CD4-positive, CD25-positive, alpha-beta regulatory T cell (primary cell): ENCODE results near the gene FARP2. TPM values are rescaled to one million over a fixed set of nuclear protein-coding genes. Genes with fewer than 3 reads are reported as not detected.
"Not testable (repeated sequence)": the region's sequence is repeated elsewhere in the genome, so short reads cannot be mapped to it uniquely, and the experiment has no call there.

Experiments
- ATAC-seq, 2 donors: fragments of 150-1000 bp; cut with Tn5 transposase; one replicate each; pipeline ENCODE4 v1.10.0; 2021; ENCODE audit warnings: low read depth in 2 of 2, moderate number of reproducible peaks in 2 of 2, moderate library complexity in 1 of 2
- DNase-seq, 3 donors: peaks; one replicate each; pipeline versions ENCODE4 v3.0.0 to v3.0.0-alpha.2; 2012 to 2022; ENCODE audit warnings: mixed read lengths in 1 of 3
- H3K27ac ChIP-seq: one replicate; pipeline ENCODE4 v1.7.0; 2013; ENCODE audit warnings: mild to moderate bottlenecking, low read length; ENCODE audit not compliant: insufficient read depth, poor library complexity, severe bottlenecking
- H3K27me3 ChIP-seq: one replicate; pipeline ENCODE4 v1.7.0; 2013; ENCODE audit warnings: low read length; ENCODE audit not compliant: control insufficient read depth, insufficient read depth
- H3K36me3 ChIP-seq: one replicate; pipeline ENCODE4 v1.7.0; 2013; ENCODE audit warnings: mild to moderate bottlenecking, low read length, moderate library complexity; ENCODE audit not compliant: control insufficient read depth, insufficient read depth
- H3K4me1 ChIP-seq: 2 replicates; pipeline ENCODE4 v1.7.0; 2013; ENCODE audit warnings: mild to moderate bottlenecking, low read length; ENCODE audit not compliant: insufficient read depth, control insufficient read depth, poor library complexity, severe bottlenecking
- H3K4me3 ChIP-seq: one replicate; pipeline ENCODE4 v1.7.0; 2013; ENCODE audit warnings: low read depth, mild to moderate bottlenecking, low read length, moderate library complexity
- H3K9me3 ChIP-seq, 2 experiments: 1 replicate in 1 of 2; 2 replicates in 1 of 2; pipeline ENCODE4 v1.7.0; 2013; ENCODE audit warnings: low read length in 2 of 2, mild to moderate bottlenecking in 1 of 2, moderate library complexity in 1 of 2; ENCODE audit not compliant: control insufficient read depth in 2 of 2
- H3K27ac Mint-ChIP-seq, 3 donors: one replicate each; pipeline ENCODE4 v1.8.0; 2020 to 2022; ENCODE audit warnings: mild to moderate bottlenecking in 3 of 3, mixed read lengths in 3 of 3, moderate library complexity in 2 of 3
- H3K27me3 Mint-ChIP-seq: one replicate; pipeline ENCODE4 v1.8.0; 2022; ENCODE audit warnings: mild to moderate bottlenecking, mixed read lengths
- H3K36me3 Mint-ChIP-seq: one replicate; pipeline ENCODE4 v1.8.0; 2020; ENCODE audit warnings: mixed read lengths
- H3K4me1 Mint-ChIP-seq, 4 donors: one replicate each; pipeline ENCODE4 v1.8.0; 2020 to 2022; ENCODE audit warnings: mixed read lengths in 4 of 4, mild to moderate bottlenecking in 1 of 4
- H3K4me3 Mint-ChIP-seq, 4 donors: one replicate each; pipeline ENCODE4 v1.8.0; 2020 to 2022; ENCODE audit warnings: mild to moderate bottlenecking in 4 of 4, mixed read lengths in 4 of 4, moderate library complexity in 3 of 4
- H3K9me3 Mint-ChIP-seq, 7 donors: one replicate each; pipeline ENCODE4 v1.8.0; 2020 to 2022; ENCODE audit warnings: mixed read lengths in 7 of 7, mild to moderate bottlenecking in 3 of 7, moderate library complexity in 2 of 7
- polyA plus RNA-seq, 4 donors: library from polyadenylated mRNA; unstranded; fragments of 300-500 nt; fragmentation: Illumina TruSeq; gene quantifications; one replicate each; pipeline ENCODE4 v1.2.3, GENCODE V29; 2021
- total RNA-seq: library from RNA; stranded (reverse); gene quantifications from one replicate; pipeline ENCODE4 v1.2.3, GENCODE V29; 2022

FARP2 gene
- total and polyA plus RNA-seq, 5 donors from 2014 or later: 3.0 to 34.9 (median 7.4) TPM

GRCh38 chr2:241373906-241374305 lies 17.8 kb downstream of the FARP2 start:
- H3K36me3 ChIP-seq: peaks cover 18% of the 10 kb centered on the region
- not testable (repeated sequence) for H3K27me3 ChIP-seq, H3K9me3 ChIP-seq, ATAC-seq, H3K36me3 Mint-ChIP-seq, DNase-seq, H3K27me3 Mint-ChIP-seq, H3K27ac Mint-ChIP-seq, H3K4me1 ChIP-seq, H3K4me3 Mint-ChIP-seq, H3K4me3 ChIP-seq, H3K27ac ChIP-seq, H3K9me3 Mint-ChIP-seq
- H3K4me1 Mint-ChIP-seq: peaks cover 0 to 24% (median 5%) of the 10 kb centered on the region in 4 donors

DNA sequence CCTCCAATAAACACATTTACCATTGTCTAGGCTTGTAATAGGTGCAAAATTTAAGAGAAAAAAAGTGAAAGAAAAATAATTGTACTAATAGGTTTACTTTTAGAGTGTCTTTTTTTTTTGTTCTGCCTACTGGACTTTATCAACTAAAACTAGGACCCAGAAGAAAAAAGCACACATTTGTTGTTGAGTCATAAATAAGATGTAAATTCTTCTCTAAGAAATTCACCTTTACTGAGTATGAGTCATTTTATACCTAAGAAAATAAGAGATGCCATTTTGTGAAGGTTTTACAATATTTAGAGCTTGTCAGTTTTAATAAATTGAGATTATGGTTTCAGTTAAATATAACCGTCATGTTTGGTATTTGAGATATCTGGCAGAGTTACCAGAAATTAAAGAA lies 19.2 kb downstream of the FARP2 start:
- H3K27ac ChIP-seq: no peak overlapping the region

GRCh38 chr2:241376808-241377207 lies 20.7 kb downstream of the FARP2 start:
- Histone ChIP-seq H3K36me3 (peaks cover 18% of the 10 kb centered on the region), H3K27ac (no peak overlapping the region), H3K4me3 (no peak overlapping the region), H3K4me1 (no peaks in the 10 kb centered on the region), H3K27me3 (no peaks in the 10 kb centered on the region), H3K9me3 (no peaks in the 10 kb centered on the region)
- DNase-seq (no peak), ATAC-seq (no peak)
- Mint-ChIP-seq H3K4me3 (no peak overlapping the region), H3K27me3 (no peaks in the 10 kb centered on the region), H3K4me1 (peaks cover 0 to 21% (median 5%) of the 10 kb centered on the region in 4 donors), H3K9me3 (no peaks in the 10 kb centered on the region), H3K27ac (no peak overlapping the region), H3K36me3 (peaks cover 11% of the 10 kb centered on the region)

More for the DNA sequence above, 19.2 kb downstream of the FARP2 start:
- Histone ChIP-seq H3K4me1 (no peaks in the 10 kb centered on the region), H3K9me3 (no peaks in the 10 kb centered on the region), H3K36me3 (peaks cover 18% of the 10 kb centered on the region), H3K4me3 (no peak overlapping the region), H3K27me3 (no peaks in the 10 kb centered on the region)
- DNase-seq: no peak
- Mint-ChIP-seq H3K27me3 (no peaks in the 10 kb centered on the region), H3K27ac (no peak overlapping the region), H3K9me3 (no peaks in the 10 kb centered on the region), H3K36me3 (peaks cover 9% of the 10 kb centered on the region), H3K4me1 (peaks cover 0 to 28% (median 6%) of the 10 kb centered on the region in 4 donors), H3K4me3 (no peak overlapping the region)
- no peak for ATAC-seq

DNA sequence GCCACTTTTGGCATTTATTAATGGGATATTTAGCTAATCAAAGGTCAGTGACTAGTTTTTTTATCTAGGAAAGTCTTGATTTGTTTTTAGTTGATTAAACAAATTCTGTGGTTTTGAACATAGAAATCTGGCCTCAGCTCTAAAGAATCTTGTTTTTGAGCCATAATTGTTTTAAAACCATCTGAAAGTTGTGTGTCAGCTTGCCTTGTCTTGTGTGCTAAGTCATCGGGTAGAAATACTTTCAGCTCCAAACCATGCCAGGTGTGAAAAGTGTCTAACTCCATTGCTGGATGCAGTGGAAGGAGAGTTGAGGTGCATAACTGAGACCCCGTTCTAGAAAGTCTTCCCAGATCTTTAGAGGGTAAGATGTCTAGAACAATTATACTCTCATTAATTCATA lies 22.7 kb downstream of the FARP2 start:
- no peak overlapping the region for H3K4me3 ChIP-seq
- Mint-ChIP-seq H3K27me3 (no peaks in the 10 kb centered on the region), H3K9me3 (no peaks in the 10 kb centered on the region), H3K36me3 (peaks cover 26% of the 10 kb centered on the region), H3K27ac (no peak overlapping the region), H3K4me1 (peaks cover 0 to 25% (median 7%) of the 10 kb centered on the region in 4 donors), H3K4me3 (no peak overlapping the region)
- no peaks in the 10 kb centered on the region for H3K9me3 ChIP-seq
- ATAC-seq (no peak), DNase-seq (no peak)
- H3K27me3 ChIP-seq: no peaks in the 10 kb centered on the region
- no peaks in the 10 kb centered on the region for H3K4me1 ChIP-seq
- H3K27ac ChIP-seq: no peak overlapping the region
- H3K36me3 ChIP-seq: peaks cover 18% of the 10 kb centered on the region

DNA sequence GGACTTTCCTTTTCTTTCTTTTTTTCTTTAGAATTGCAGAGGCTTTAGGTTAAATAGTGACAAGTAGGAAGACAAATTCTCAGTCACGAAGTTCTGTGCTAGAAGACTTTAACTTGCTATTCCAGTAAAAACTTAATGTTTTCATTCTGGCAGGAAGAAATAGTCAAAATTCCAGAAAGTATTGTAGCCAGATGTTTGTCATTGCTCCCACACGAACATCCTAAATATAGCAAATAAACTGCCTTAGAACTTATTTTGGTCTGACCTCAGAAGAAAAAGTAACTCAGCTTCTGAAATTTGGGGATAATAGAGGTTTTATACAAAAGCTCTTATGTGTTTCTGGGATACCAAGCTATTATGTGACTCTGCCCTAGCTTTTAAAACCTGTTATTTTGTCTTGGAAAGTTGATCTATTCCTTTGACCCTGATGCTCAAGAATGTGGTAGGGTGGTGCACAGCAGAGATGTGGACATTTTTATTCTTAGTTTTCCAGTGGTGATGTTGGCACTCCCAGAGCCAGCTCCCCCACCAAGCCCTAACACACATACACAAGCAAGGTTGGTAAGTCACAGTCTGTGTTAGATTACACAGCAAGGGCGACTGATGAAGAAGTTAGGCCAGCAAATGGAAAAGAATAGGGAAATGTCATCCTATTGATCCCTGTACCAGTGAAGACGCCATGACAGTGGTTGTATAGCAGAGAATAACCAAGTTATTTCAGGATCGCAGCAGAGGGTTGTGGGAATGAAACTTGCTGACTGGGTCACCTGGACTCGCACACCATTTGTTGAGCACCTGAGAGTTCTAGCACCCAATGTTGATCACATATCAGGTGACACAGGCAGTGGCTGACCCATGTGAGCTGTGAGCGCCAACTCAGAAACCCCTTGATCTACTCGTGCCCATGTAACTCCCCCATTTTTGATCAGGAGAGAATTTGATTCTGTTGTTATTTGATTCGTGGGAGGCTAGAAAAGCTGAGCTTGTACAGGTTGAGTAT lies 23.7 kb downstream of the FARP2 start:
- Histone ChIP-seq H3K27me3 (no peaks in the 10 kb centered on the region), H3K4me1 (no peaks in the 10 kb centered on the region), H3K4me3 (no peak overlapping the region), H3K9me3 (no peaks in the 10 kb centered on the region), H3K36me3 (peaks cover 10% of the 10 kb centered on the region), H3K27ac (no peak overlapping the region)
- no peaks in the 10 kb centered on the region for H3K9me3 Mint-ChIP-seq
- H3K4me3 Mint-ChIP-seq: no peak overlapping the region
- H3K36me3 Mint-ChIP-seq: peaks cover 21% of the 10 kb centered on the region
- ATAC-seq (no peak), DNase-seq (no peak)
- H3K4me1 Mint-ChIP-seq: peaks cover 0 to 25% (median 7%) of the 10 kb centered on the region in 4 donors
- no peak overlapping the region for H3K27ac Mint-ChIP-seq
- H3K27me3 Mint-ChIP-seq: no peaks in the 10 kb centered on the region

GRCh38 chr2:241381872-241382271 lies 25.8 kb downstream of the FARP2 start:
- peaks cover 0 to 19% (median 6%) of the 10 kb centered on the region in 4 donors for H3K4me1 Mint-ChIP-seq
- DNase-seq (no peak), ATAC-seq (no peak)
- Histone ChIP-seq H3K27ac (no peak overlapping the region), H3K4me1 (no peaks in the 10 kb centered on the region), H3K36me3 (no peaks in the 10 kb centered on the region), H3K27me3 (no peaks in the 10 kb centered on the region), H3K4me3 (no peak overlapping the region), H3K9me3 (no peaks in the 10 kb centered on the region)
- peaks cover 21% of the 10 kb centered on the region for H3K36me3 Mint-ChIP-seq
- no peak overlapping the region for H3K27ac Mint-ChIP-seq
- H3K4me3 Mint-ChIP-seq: no peak overlapping the region
- H3K27me3 Mint-ChIP-seq: no peaks in the 10 kb centered on the region
- H3K9me3 Mint-ChIP-seq: no peaks in the 10 kb centered on the region

DNA sequence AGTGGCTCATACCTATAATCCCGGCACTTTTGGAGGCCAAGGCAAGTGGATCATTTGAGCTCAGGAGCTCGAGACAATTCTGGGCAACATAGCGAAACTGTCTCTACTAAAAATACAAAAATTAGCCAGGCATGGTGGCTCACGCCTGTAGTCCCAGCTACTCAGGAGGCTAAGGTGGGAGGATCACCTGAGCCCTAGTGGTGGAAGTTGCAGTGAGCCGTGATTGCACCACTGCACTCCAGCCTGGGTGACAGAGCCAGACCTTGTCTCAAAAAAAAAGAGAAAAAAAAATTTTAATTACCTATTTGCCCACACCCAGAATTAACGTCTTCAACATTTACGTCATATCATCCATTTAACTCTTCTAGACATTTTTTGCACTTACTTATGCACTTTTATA lies 29.4 kb downstream of the FARP2 start:
- not testable (repeated sequence) for H3K4me3 ChIP-seq, H3K36me3 ChIP-seq, H3K27me3 ChIP-seq, H3K4me3 Mint-ChIP-seq, H3K9me3 ChIP-seq, DNase-seq, H3K9me3 Mint-ChIP-seq, H3K27me3 Mint-ChIP-seq, H3K4me1 ChIP-seq, H3K4me1 Mint-ChIP-seq, H3K27ac ChIP-seq, ATAC-seq, H3K27ac Mint-ChIP-seq
- peaks cover 34% of the 10 kb centered on the region for H3K36me3 Mint-ChIP-seq

- H3K9me3 Mint-ChIP-seq: peaks cover 0 to 3% (median 0%) of the 10 kb centered on the region in 7 donors
- H3K36me3 Mint-ChIP-seq: peaks cover 34% of the 10 kb centered on the region
- Histone ChIP-seq H3K27ac (no peak overlapping the region), H3K4me1 (peaks cover 4% of the 10 kb centered on the region), H3K36me3 (no peaks in the 10 kb centered on the region), H3K4me3 (no peak overlapping the region), H3K27me3 (no peaks in the 10 kb centered on the region), H3K9me3 (no peaks in the 10 kb centered on the region)
- H3K4me3 Mint-ChIP-seq: peak overlapping the region in 1 of 4 donors; percentile 33
- no peak for DNase-seq
- no peak overlapping the region for H3K27ac Mint-ChIP-seq
- H3K4me1 Mint-ChIP-seq: peaks cover 0 to 9% (median 8%) of the 10 kb centered on the region in 4 donors
- no peak for ATAC-seq
- H3K27me3 Mint-ChIP-seq: no peaks in the 10 kb centered on the region
Measured at GRCh38 chr2:241386519-241386918, 30.4 kb downstream of the FARP2 start.
